ENCODE results near the gene DNAJC3.
"Not testable (repeated sequence)": the region's sequence is repeated elsewhere in the genome, so short reads cannot be mapped to it uniquely, and the experiment has no call there.

DNAJC3 gene

DNA sequence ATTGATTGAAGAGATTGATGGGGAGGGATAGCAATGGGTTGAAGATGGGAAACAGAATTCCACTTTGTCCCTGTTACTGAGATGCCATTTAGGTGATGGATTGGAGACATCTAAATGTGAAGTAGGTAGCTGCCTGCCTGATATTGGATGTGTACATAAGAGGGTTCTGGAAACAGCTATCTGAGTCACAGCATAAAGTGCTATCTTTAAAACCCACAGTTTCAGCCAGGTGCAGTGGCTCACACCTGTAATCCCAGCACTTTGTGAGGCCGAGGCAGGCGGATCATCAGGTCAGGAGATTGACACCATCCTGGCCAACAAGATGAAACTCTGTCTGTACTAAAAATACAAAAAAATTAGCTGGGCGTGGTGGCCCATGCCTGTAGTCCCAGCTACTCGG lies 72.6 kb downstream of the DNAJC3 start:
- TF ChIP-seq, protein P1, sequence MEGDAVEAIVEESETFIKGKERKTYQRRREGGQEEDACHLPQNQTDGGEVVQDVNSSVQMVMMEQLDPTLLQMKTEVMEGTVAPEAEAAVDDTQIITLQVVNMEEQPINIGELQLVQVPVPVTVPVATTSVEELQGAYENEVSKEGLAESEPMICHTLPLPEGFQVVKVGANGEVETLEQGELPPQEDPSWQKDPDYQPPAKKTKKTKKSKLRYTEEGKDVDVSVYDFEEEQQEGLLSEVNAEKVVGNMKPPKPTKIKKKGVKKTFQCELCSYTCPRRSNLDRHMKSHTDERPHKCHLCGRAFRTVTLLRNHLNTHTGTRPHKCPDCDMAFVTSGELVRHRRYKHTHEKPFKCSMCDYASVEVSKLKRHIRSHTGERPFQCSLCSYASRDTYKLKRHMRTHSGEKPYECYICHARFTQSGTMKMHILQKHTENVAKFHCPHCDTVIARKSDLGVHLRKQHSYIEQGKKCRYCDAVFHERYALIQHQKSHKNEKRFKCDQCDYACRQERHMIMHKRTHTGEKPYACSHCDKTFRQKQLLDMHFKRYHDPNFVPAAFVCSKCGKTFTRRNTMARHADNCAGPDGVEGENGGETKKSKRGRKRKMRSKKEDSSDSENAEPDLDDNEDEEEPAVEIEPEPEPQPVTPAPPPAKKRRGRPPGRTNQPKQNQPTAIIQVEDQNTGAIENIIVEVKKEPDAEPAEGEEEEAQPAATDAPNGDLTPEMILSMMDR (IDR thresholded peaks at IDR 0.05): no peak
- no peak for DNase-seq (ENCODE audit: low spot score)
- H3K4me3 ChIP-seq: no peak overlapping the region
- H3K27ac ChIP-seq: no peak overlapping the region

DNA sequence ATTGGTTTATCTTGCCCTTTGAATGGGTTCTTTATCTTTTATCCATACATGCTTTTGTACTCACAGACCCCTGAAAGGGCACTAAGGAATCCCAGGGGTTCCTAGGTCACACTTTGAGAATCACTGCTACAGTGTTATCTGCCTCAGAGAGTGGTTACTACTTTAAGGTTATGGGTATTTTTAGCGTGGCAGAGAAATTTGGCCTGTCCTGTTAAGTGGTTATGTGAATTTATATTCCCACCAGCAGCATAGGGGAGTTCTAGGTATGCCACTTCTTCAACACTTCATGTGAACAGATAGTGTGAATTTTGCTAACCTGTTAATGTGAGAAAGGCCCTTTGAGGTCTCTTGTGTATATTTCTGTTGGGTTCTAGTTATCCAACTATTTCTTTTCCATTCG lies 75.7 kb downstream of the DNAJC3 start:
- Histone ChIP-seq H3K4me3 (no peak overlapping the region), H3K27ac (no peak overlapping the region)
- TF ChIP-seq, protein P1 (IDR thresholded peaks at IDR 0.05): no peak
- DNase-seq (ENCODE audit: low spot score): no peak

DNA sequence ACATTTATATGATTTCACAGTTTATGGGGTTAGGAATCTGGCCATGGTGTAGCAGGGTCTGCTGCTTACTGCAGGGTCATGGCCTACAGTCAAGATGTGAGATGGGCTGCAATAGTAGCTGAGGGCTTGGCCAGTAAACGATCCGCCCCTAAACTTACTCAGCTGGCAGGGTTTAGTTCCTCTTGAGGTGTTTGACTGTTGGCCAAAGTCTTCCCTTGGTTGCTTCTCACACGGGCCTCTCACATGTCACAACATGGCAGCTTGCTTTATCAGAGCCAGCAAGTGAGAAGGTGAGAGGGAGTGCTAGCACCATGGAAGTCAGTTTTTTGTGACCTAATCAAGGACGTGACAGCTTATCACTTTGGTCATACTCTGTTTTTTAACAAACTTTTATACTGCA lies 77.1 kb downstream of the DNAJC3 start:
- no peak overlapping the region for H3K4me3 ChIP-seq
- no peak overlapping the region for H3K27ac ChIP-seq
- DNase-seq (ENCODE audit: low spot score): no peak
- TF ChIP-seq, protein P1 (IDR thresholded peaks at IDR 0.05): no peak

DNA sequence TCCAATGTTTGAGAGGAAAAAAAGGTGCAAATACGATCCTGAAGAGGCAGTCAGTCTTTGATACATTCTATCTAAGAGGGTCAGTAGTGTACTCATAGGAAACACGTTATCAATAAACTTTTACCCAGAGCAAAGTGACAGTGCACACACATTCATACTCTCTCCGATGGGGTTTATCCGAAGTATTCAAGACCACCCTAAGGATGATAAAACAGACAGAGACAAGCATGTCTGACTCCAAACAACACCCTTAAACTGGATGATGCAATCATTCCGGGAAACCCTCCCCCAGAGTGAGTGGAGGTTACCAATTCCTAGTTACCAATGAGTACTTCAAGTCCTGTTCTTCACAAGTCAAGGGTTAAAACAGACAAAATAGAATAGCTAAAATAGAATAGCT lies 79.1 kb downstream of the DNAJC3 start:
- Histone ChIP-seq H3K27ac (no peak overlapping the region), H3K4me3 (no peak overlapping the region)
- TF ChIP-seq, protein P1 (IDR thresholded peaks at IDR 0.05): no peak
- DNase-seq (ENCODE audit: low spot score): no peak

DNA sequence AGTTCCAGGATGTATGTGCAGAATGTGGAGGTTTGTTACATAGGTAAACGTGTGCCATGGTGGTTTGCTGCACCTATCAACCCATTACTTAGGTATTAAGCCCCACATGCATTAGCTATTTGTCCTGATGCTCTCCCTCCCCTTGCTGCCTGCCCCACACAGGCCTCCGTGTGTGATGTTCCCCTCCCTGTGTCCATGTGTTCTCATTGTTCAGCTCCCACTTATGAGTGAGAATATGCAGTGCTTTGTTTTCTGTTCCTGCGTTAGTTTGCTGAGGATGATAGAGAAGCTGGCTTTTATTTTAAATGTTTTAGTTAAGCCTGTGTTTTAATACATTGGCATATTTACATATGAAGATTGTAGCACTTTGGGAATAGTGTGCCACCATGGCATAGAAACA lies 85.7 kb downstream of the DNAJC3 start:
- DNase-seq (ENCODE audit: low spot score); H3K4me3 ChIP-seq; H3K27ac ChIP-seq: not testable (repeated sequence)

DNA sequence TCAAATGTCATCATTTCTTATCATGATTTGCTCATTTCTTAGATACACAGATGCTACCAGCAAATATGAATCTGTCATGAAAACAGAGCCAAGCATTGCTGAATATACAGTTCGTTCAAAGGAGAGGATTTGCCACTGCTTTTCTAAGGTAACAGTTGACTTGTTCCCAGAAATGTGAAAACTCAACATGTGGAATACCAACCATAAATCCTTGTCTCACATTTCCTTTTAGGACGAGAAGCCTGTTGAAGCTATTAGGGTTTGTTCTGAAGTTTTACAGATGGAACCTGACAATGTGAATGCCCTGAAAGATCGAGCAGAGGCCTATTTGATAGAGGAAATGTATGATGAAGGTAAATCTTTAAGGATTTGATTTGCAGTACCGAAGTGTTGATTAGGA lies 86.7 kb downstream of the DNAJC3 start:
- Histone ChIP-seq H3K27ac (no peak overlapping the region), H3K4me3 (no peak overlapping the region)
- TF ChIP-seq, protein P1 (IDR thresholded peaks at IDR 0.05): no peak
- DNase-seq (ENCODE audit: low spot score): no peak

DNA sequence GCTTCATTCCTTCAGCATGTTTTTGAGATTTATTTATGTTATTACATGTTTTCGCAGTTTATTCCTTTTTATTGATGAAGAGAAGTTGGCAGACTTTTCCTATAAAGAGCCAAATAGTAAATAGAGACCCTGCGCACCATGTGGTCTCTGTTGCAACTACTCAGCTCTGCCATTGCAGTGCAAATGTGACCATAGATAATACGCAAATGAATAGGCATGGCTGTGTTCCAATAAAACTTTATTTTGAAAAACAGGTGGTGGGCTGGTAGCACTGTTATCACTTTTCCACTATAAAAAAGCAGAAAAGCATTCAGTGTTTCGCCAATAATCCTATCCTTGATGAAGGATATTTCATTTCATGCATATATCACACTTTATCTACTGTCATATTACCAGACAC lies 95.0 kb downstream of the DNAJC3 start:
- TF ChIP-seq, protein P1 (IDR thresholded peaks at IDR 0.05): no peak
- no peak for DNase-seq (ENCODE audit: low spot score)
- Histone ChIP-seq H3K27ac (no peak overlapping the region), H3K4me3 (no peak overlapping the region)

DNA sequence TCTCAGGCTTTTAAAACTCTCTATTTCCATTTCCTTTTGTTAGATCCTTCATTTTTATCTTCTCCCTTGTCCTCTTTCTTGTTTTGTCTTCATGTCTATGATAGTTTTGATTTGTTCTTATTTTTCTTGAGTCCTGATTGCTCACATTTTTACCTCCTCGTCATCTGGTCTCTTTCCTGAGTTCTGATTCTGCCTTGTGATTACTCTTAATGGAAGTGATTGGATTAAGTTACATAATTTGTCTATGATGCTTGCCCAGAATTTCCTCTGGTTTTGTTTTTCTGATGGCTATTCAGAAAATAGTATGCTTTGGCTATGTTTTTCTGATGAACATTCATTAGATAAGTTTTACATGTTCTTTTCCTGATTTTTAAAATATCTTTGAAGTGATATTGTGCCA lies 102.6 kb downstream of the DNAJC3 start:
- no peak overlapping the region for H3K27ac ChIP-seq
- DNase-seq (ENCODE audit: low spot score): no peak
- TF ChIP-seq, protein P1 (IDR thresholded peaks at IDR 0.05): no peak

More for the DNA sequence above, 102.6 kb downstream of the DNAJC3 start:
- H3K4me3 ChIP-seq: no peak overlapping the region
